ENCODE data around the gene ARL11.

GRCh38 chr13:49594576-49594975, 33.7 kb upstream of the ARL11 start:
- TF ChIP-seq POLR2AphosphoS5 (IDR thresholded peaks at IDR 0.05) (no peak), CTCF (IDR thresholded peaks at IDR 0.05) (no peak), POLR2A (IDR thresholded peaks at IDR 0.05) (no peak)

Data from suprapubic skin (tissue), 4 donors.